CD4-positive, alpha-beta memory T cell (primary cell): ENCODE measurements around the gene CIPC. TPM values are rescaled to one million over a fixed set of nuclear protein-coding genes. Genes with fewer than 3 reads are reported as not detected.
A peak's percentile ranks its signal among the peaks of the same experiment; 100 is the strongest.

Experiments
- CTCF ChIA-PET: fragments of 350-600 bp; sonication (Branson Sonifier 250); formaldehyde crosslinking; loops from one replicate; lab custom pipeline; 2021; ENCODE audit warnings: inconsistent platforms; ENCODE audit not compliant: partially characterized antibody; lab: Charles Lee
- POLR2A ChIA-PET: fragments of 350-600 bp; sonication (Branson Sonifier 250); formaldehyde crosslinking; loops from one replicate; lab custom pipeline; 2021; ENCODE audit not compliant: partially characterized antibody; lab: Charles Lee
- DNase-seq, 5 donors: peaks; one replicate each; pipeline versions ENCODE4 v3.0.0 to v3.0.0-alpha.2; 2020 to 2022; ENCODE audit warnings: mixed read lengths in 1 of 5
- H3K27ac ChIP-seq: one replicate; pipeline ENCODE4 v1.7.0; 2013; ENCODE audit warnings: low read depth, low read length
- H3K27me3 ChIP-seq: 2 replicates; pipeline ENCODE4 v1.7.0; 2013; ENCODE audit warnings: mild to moderate bottlenecking, low read length, moderate library complexity; ENCODE audit not compliant: insufficient read depth
- H3K36me3 ChIP-seq: 2 replicates; pipeline ENCODE4 v1.7.0; 2013; ENCODE audit warnings: mild to moderate bottlenecking, low read length, moderate library complexity; ENCODE audit not compliant: insufficient read depth
- H3K4me1 ChIP-seq: 2 replicates; pipeline ENCODE4 v1.7.0; 2013; ENCODE audit warnings: mild to moderate bottlenecking, low read length, moderate library complexity; ENCODE audit not compliant: insufficient read depth
- H3K4me3 ChIP-seq, 2 donors: one replicate each; pipeline ENCODE4 v1.7.0; 2013; ENCODE audit warnings: low read length in 2 of 2, mild to moderate bottlenecking in 1 of 2
- H3K9me3 ChIP-seq, 2 donors: one replicate each; pipeline ENCODE4 v1.7.0; 2013; ENCODE audit warnings: low read length in 2 of 2, control low read depth in 1 of 2; ENCODE audit not compliant: control insufficient read depth in 1 of 2
- H3K27ac Mint-ChIP-seq, 7 donors: one replicate each; pipeline ENCODE4 v1.8.0; 2020 to 2021; ENCODE audit warnings: mixed read lengths in 7 of 7, mild to moderate bottlenecking in 6 of 7, inconsistent platforms in 3 of 7, moderate library complexity in 3 of 7
- H3K27me3 Mint-ChIP-seq, 2 donors: one replicate each; pipeline ENCODE4 v1.8.0; 2020 to 2021; ENCODE audit warnings: mixed read lengths in 2 of 2
- H3K36me3 Mint-ChIP-seq, 2 donors: one replicate each; pipeline ENCODE4 v1.8.0; 2020 to 2021; ENCODE audit warnings: mixed read lengths in 2 of 2, inconsistent platforms in 1 of 2, mild to moderate bottlenecking in 1 of 2
- H3K4me1 Mint-ChIP-seq, 4 donors: one replicate each; pipeline ENCODE4 v1.8.0; 2020 to 2021; ENCODE audit warnings: mixed read lengths in 4 of 4, mild to moderate bottlenecking in 1 of 4
- H3K4me3 Mint-ChIP-seq, 8 donors: one replicate each; pipeline ENCODE4 v1.8.0; 2020 to 2021; ENCODE audit warnings: mixed read lengths in 8 of 8, mild to moderate bottlenecking in 7 of 8, moderate library complexity in 6 of 8, inconsistent platforms in 3 of 8
- H3K9me3 Mint-ChIP-seq, 8 donors: one replicate each; pipeline ENCODE4 v1.8.0; 2020 to 2021; ENCODE audit warnings: mixed read lengths in 8 of 8, mild to moderate bottlenecking in 5 of 8, inconsistent platforms in 3 of 8, moderate library complexity in 1 of 8
- intact Hi-C: fragments of 100-400 bp; cut with micrococcal nuclease; formaldehyde crosslinking; loops from one replicate; pipeline ENCODE4 v1.15.1; 2023
- polyA plus RNA-seq, 2 donors: library from polyadenylated mRNA; unstranded; fragments of 300-500 nt; fragmentation: Illumina TruSeq; gene quantifications; one replicate each; pipeline ENCODE4 v1.2.3, GENCODE V29; 2021
- total RNA-seq, 2 experiments: library from RNA; stranded (reverse); gene quantifications; one replicate each; pipeline ENCODE4 v1.2.3, GENCODE V29; 2021

The CIPC gene
- total and polyA plus RNA-seq, 4 experiments from 2014 or later = 5.4 to 21.5 (median 12.9) TPM

- ChIA-PET CTCF (interaction anchor here (1.0 to 14.9 kb wide), 7 partner anchors 9 to 216 kb away, joined by 3 to 186 read pairs (median 3); no protein-coding TSS in a partner anchor), POLR2A (no interaction called here)
- H3K36me3 ChIP-seq = no peaks in the 10 kb centered on the region
- peaks cover 0 to 4% of the 10 kb centered on the region in 2 donors for H3K9me3 ChIP-seq
- H3K27ac ChIP-seq = no peak overlapping the region
- Mint-ChIP-seq H3K27me3 (peaks cover 2 to 9% of the 10 kb centered on the region in 2 donors), H3K9me3 (peaks cover 6 to 18% (median 12%) of the 10 kb centered on the region in 8 donors), H3K4me1 (peaks cover 4 to 19% (median 8%) of the 10 kb centered on the region in 4 donors), H3K36me3 (peaks cover 4 to 9% of the 10 kb centered on the region in 2 donors), H3K4me3 (no peak overlapping the region), H3K27ac (peak overlapping the region in 3 of 7 donors; percentile 13 to 63 (median 19))
- no peaks in the 10 kb centered on the region for H3K27me3 ChIP-seq
- H3K4me3 ChIP-seq = no peak overlapping the region
- H3K4me1 ChIP-seq = peaks cover 17% of the 10 kb centered on the region
- DNase-seq = no peak
- intact Hi-C loops = no loop called here
Measured at GRCh38 chr14:77088645-77089044, 9.4 kb upstream of the CIPC start.

GRCh38 chr14:77091518-77091917 is 6.5 kb upstream of the CIPC start:
- H3K9me3 ChIP-seq = peaks cover 0 to 4% of the 10 kb centered on the region in 2 donors

GRCh38 chr14:77092676-77093075 is 5.4 kb upstream of the CIPC start:
- Histone ChIP-seq H3K27ac (no peak overlapping the region), H3K4me3 (no peak overlapping the region), H3K9me3 (peaks cover 0 to 4% of the 10 kb centered on the region in 2 donors), H3K36me3 (no peaks in the 10 kb centered on the region), H3K27me3 (no peaks in the 10 kb centered on the region), H3K4me1 (peaks cover 23% of the 10 kb centered on the region)
- CTCF ChIA-PET = interaction anchor here (1.2 to 14.9 kb wide), 4 partner anchors 22 to 383 kb away, joined by 4 to 186 read pairs (median 95); no protein-coding TSS in a partner anchor
- H3K4me3 Mint-ChIP-seq = no peak overlapping the region
- no peak for DNase-seq
- intact Hi-C loops = loop anchor here (10.0 kb wide), 1 partner anchor 1108 kb away; the partner anchor contains the start of genes IFT43 and TGFB3
- H3K9me3 Mint-ChIP-seq = peaks cover 6 to 18% (median 12%) of the 10 kb centered on the region in 8 donors
- peaks cover 12 to 30% (median 18%) of the 10 kb centered on the region in 4 donors for H3K4me1 Mint-ChIP-seq
- POLR2A ChIA-PET = no interaction called here
- H3K27ac Mint-ChIP-seq = no peak overlapping the region
- peaks cover 4 to 9% of the 10 kb centered on the region in 2 donors for H3K36me3 Mint-ChIP-seq
- peaks cover 2 to 3% of the 10 kb centered on the region in 2 donors for H3K27me3 Mint-ChIP-seq

More at GRCh38 chr14:77091518-77091917, 6.5 kb upstream of the CIPC start:
- peaks cover 4 to 9% of the 10 kb centered on the region in 2 donors for H3K36me3 Mint-ChIP-seq
- Histone ChIP-seq H3K4me1 (peaks cover 16% of the 10 kb centered on the region), H3K4me3 (no peak overlapping the region), H3K27me3 (no peaks in the 10 kb centered on the region), H3K27ac (no peak overlapping the region), H3K36me3 (no peaks in the 10 kb centered on the region)
- H3K27ac Mint-ChIP-seq = no peak overlapping the region
- H3K27me3 Mint-ChIP-seq = peaks cover 2 to 3% of the 10 kb centered on the region in 2 donors
- DNase-seq = no peak
- peaks cover 6 to 18% (median 12%) of the 10 kb centered on the region in 8 donors for H3K9me3 Mint-ChIP-seq
- POLR2A ChIA-PET = no interaction called here
- CTCF ChIA-PET = interaction anchor here (0.7 to 14.9 kb wide), 10 partner anchors 9 to 1438 kb away, joined by 3 to 186 read pairs (median 4); no protein-coding TSS in a partner anchor
- peaks cover 3 to 25% (median 11%) of the 10 kb centered on the region in 4 donors for H3K4me1 Mint-ChIP-seq
- no peak overlapping the region for H3K4me3 Mint-ChIP-seq
- intact Hi-C loops = loop anchor here (10.0 kb wide), 1 partner anchor 1107 kb away; the partner anchor contains the start of genes IFT43 and TGFB3

DNA sequence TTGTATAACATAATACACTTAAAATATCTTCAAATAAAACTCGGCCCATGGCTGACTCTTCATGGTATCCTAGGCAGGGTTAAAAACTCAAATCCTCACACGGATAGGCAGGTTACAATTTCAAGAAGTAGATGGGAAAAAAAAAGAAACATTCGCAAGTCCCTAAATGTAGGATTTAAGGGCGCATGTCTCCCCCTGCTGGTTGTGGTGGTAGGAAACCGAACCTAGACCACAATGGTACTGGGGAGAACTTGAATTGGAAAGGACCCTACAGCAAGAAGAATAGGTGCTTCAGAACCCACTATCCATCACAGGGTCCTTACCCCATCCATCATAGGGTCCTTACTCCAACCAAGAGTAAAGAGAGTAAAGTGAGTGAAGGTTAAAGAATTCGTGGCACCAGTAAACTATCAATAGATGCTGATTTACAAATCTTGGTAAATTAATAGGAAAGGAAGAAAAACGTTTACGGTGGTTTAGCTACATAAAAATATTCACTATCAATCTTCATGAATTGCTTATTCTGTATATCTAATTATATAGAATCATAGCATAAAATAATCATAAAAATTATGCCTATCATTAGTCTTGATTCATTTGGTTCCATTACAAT is 3.3 kb upstream of the CIPC start:
- no peaks in the 10 kb centered on the region for H3K27me3 ChIP-seq
- H3K4me1 Mint-ChIP-seq = peaks cover 22 to 44% (median 33%) of the 10 kb centered on the region in 4 donors
- H3K4me3 ChIP-seq = no peak overlapping the region
- no peak overlapping the region for H3K27ac ChIP-seq
- ChIA-PET POLR2A (interaction anchor here (0.9 to 6.9 kb wide), 4 partner anchors 26 to 282 kb away, joined by 3 to 154 read pairs (median 3); partner anchors contain the start of gene ANGEL1), CTCF (interaction anchor here (0.7 to 14.9 kb wide), 25 partner anchors 8 to 390 kb away, joined by 3 to 186 read pairs (median 4); no protein-coding TSS in a partner anchor)
- peak overlapping the region in 6 of 7 donors; percentile 71 to 90 (median 86) for H3K27ac Mint-ChIP-seq
- H3K9me3 ChIP-seq = peaks cover 0 to 4% of the 10 kb centered on the region in 2 donors
- intact Hi-C loops = loop anchor here (1.0 to 10.0 kb wide), 4 partner anchors 24 to 1110 kb away; partner anchors contain the start of genes GPATCH2L, IFT43 and TGFB3
- peaks cover 9 to 12% of the 10 kb centered on the region in 2 donors for H3K36me3 Mint-ChIP-seq
- H3K9me3 Mint-ChIP-seq = peaks cover 6 to 17% (median 12%) of the 10 kb centered on the region in 8 donors
- peak overlapping the region in 3 of 8 donors; percentile 40 to 79 (median 44) for H3K4me3 Mint-ChIP-seq
- H3K27me3 Mint-ChIP-seq = peaks cover 0 to 1% of the 10 kb centered on the region in 2 donors
- DNase-seq = peak; percentile 67 to 79 (median 72)
- peaks cover 25% of the 10 kb centered on the region for H3K4me1 ChIP-seq
- H3K36me3 ChIP-seq = no peaks in the 10 kb centered on the region

GRCh38 chr14:77097006-77097699 is 905 bp upstream of the CIPC start:
- CTCF ChIA-PET = interaction anchor here (0.9 to 14.9 kb wide), 13 partner anchors 13 to 387 kb away, joined by 3 to 186 read pairs (median 5); no protein-coding TSS in a partner anchor
- H3K27ac ChIP-seq = peak overlapping the region; percentile 95
- intact Hi-C loops = loop anchor here (5.0 to 10.0 kb wide), 2 partner anchors 945 to 1112 kb away; partner anchors contain the start of genes GPATCH2L, IFT43 and TGFB3
- no peak for DNase-seq
- Mint-ChIP-seq H3K9me3 (no peaks in the 10 kb centered on the region), H3K4me3 (peak overlapping the region; percentile 85 to 95 (median 91)), H3K36me3 (peaks cover 0 to 8% of the 10 kb centered on the region in 2 donors), H3K27me3 (no peaks in the 10 kb centered on the region), H3K27ac (peak overlapping the region; percentile 94 to 99 (median 97)), H3K4me1 (peaks cover 25 to 48% (median 36%) of the 10 kb centered on the region in 4 donors)
- H3K4me3 ChIP-seq = peak overlapping the region; percentile 59 to 76
- no peaks in the 10 kb centered on the region for H3K36me3 ChIP-seq
- POLR2A ChIA-PET = interaction anchor here (1.1 to 6.9 kb wide), 4 partner anchors 13 to 285 kb away, joined by 5 to 154 read pairs (median 10); partner anchors contain the start of gene ANGEL1
- no peaks in the 10 kb centered on the region for H3K9me3 ChIP-seq
- H3K27me3 ChIP-seq = no peaks in the 10 kb centered on the region
- peaks cover 31% of the 10 kb centered on the region for H3K4me1 ChIP-seq

DNA sequence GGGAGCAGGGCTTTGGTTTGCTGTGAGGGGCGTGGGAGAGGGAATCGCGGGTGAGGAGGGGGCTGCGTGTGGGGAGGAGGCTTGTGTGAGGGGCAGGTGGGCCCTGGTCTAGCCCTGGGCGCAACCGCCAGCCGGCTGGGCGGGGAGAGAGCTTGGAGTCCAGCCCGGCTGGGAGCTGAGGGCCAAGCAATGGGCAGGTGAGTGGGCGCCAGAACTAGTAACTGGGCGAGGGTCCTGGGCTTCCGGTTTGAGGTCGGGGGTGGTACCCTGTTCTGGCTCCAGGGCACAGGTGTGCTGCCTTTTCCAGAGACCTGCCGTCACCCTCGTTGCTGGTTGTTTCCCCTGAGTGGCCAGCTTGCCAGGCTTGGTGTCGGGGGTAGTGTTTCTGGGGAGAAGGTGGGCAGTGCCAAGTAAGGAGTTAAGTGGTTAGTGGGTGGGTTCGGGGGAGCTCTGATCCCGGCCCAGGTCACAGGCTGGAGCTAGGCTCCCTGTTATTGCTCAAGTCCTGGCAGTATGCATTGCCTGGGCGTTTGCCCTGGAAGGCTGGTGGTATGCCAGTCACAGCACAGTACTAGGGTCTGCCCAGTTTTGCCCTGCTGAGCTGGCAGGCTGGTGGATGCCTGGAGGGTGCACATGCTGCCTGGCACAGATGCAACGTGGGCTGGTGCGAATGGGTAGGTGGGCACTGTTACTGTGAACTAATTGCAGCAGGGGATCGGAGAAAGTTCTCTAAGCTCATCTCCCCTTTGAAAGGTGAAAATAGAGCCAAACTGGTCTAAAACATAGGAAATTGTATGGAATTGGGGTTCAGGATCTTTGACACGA is 683 bp downstream of the CIPC start:
- peak overlapping the region; percentile 81 to 90 for H3K4me3 ChIP-seq
- H3K27me3 Mint-ChIP-seq = no peaks in the 10 kb centered on the region

More for the DNA sequence above, 683 bp downstream of the CIPC start:
- peak overlapping the region; percentile 95 for H3K27ac ChIP-seq
- DNase-seq = peak in 2 of 5 donors; percentile 22 to 40
- H3K4me3 Mint-ChIP-seq = peak overlapping the region; percentile 85 to 95 (median 91)
- H3K36me3 Mint-ChIP-seq = peaks cover 2 to 9% of the 10 kb centered on the region in 2 donors
- H3K27ac Mint-ChIP-seq = peak overlapping the region; percentile 94 to 99 (median 98)
- H3K4me1 ChIP-seq = peaks cover 31% of the 10 kb centered on the region
- no peaks in the 10 kb centered on the region for H3K27me3 ChIP-seq
- H3K36me3 ChIP-seq = no peaks in the 10 kb centered on the region
- ChIA-PET CTCF (interaction anchor here (1.0 to 11.0 kb wide), 11 partner anchors 10 to 390 kb away, joined by 3 to 183 read pairs (median 7); no protein-coding TSS in a partner anchor), POLR2A (interaction anchor here (0.6 to 6.9 kb wide), 13 partner anchors 9 to 1841 kb away, joined by 3 to 154 read pairs (median 4); partner anchors contain the start of genes GSTZ1, POMT2, SAMD15 and TMED8)
- peaks cover 25 to 48% (median 36%) of the 10 kb centered on the region in 4 donors for H3K4me1 Mint-ChIP-seq
- no peaks in the 10 kb centered on the region for H3K9me3 Mint-ChIP-seq
- H3K9me3 ChIP-seq = no peaks in the 10 kb centered on the region
- intact Hi-C loops = loop anchor here (1.0 to 10.0 kb wide), 11 partner anchors 22 to 1114 kb away; partner anchors contain the start of genes ANGEL1, GPATCH2L, GSTZ1 and IFT43
